Kidney capillary endothelial cell (primary cell): ENCODE measurements around the gene TAPBP.

Source experiments
- DNase-seq: peaks from one replicate; pipeline ENCODE4 v3.0.0-alpha.2; 2018; ENCODE audit warnings: low spot score

TAPBP gene

DNA sequence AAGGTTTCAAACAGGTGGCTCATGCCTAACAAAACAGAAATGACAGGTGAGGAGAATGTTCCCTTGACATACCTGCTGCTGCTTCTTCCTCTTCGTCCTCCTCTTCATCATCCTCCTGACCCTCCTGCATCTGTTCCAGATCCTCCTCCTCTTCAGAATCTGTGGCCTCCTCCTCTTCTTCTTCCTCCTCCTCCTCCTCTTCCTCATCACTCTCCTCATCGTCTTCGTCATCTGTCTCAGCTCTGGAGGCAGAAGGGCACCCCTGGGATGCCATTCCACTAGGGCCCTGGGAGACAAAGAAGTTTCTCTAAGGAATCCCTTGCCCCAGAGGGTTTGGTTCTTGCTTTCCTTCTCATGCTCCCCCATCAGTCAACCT, 6.0 kb upstream of the TAPBP start:
- no peak for DNase-seq

- DNase-seq = no peak
These were observed 4.7 kb upstream of the TAPBP start for GRCh38 chr6:33318426-33319073.

DNA sequence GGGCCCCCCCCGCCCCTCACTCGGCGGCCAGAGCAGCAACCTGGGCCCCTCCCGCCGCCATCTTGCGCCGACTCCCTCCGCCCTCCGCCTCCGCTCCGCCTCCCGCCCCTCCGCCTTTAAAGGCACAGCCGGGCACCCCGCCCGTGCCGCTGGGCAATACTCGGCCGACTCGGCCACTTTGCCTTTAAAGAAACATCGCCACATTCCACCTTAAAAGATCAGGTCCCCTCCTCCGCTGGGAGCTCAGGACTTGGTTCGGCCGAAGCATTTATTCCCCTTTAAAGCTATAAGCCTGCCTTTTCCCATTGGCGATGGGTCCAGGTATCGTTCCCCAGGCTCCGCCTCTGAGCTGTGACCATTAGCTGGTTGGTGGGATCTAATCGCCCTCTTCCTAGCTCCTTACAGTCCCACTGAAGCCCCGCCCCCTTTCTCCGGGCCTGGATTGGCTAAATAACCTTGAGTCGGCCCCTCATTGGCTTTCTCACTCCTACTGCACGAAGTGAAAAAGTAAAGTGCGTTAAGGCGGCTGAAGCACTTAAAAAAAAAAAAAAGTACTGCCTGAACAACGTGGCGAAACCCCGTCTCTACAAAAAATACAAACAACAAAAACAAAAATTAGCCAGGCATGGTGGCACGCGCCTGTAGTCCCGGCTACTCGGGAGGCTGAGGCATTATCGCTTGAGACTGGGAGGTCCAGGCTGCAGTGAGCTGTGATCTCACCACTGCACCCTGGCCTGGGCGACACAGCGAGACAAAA, 4.0 kb upstream of the TAPBP start, which contains the start of gene ZBTB22:
ZBTB22 (minus strand) TSS at position 76 of the 757 bp plus-strand sequence. CDS start 828 bp downstream, outside the sequence.
- DNase-seq = peak; percentile 97

GRCh38 chr6:33317419-33317668, 3.5 kb upstream of the TAPBP start:
- no peak for DNase-seq

DNA sequence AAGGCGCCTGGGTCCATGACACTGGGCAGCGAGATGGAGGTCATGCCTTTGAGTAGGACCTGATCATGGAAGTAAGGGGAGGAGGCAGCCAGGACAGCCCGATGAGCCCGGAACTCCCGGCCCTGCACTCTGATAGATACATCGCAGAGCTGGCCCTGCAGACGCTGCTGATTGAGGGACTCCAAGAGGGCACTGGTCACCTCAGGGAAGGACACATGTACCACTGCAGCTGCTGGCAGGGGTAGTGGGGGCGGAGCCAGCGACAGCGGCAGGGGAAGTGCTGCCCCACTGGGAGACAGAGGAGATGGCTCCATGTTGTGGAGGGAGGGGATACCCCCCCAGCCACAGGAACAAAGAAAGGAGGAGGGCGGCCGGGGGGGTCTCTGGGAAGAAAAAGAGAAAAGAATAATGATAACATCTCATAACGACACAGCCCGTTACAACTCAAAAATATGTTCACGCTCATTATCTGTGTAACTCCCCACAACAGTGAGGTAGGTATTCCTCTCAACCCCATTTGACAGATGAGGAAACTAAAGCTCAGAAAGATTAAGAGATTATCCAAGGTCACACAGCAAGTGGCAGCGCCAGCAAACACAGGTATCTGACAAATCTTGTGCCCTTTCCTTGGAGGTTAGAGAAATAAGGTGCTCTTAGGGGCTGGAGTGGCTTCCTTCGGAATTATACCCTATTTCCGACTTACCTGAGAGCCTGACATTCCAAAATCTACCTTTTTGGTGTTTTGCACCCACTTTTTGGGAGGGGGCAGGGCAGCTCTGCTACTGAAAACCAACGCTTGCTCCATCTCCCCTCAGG, 2.9 kb upstream of the TAPBP start:
- no peak for DNase-seq

DNA sequence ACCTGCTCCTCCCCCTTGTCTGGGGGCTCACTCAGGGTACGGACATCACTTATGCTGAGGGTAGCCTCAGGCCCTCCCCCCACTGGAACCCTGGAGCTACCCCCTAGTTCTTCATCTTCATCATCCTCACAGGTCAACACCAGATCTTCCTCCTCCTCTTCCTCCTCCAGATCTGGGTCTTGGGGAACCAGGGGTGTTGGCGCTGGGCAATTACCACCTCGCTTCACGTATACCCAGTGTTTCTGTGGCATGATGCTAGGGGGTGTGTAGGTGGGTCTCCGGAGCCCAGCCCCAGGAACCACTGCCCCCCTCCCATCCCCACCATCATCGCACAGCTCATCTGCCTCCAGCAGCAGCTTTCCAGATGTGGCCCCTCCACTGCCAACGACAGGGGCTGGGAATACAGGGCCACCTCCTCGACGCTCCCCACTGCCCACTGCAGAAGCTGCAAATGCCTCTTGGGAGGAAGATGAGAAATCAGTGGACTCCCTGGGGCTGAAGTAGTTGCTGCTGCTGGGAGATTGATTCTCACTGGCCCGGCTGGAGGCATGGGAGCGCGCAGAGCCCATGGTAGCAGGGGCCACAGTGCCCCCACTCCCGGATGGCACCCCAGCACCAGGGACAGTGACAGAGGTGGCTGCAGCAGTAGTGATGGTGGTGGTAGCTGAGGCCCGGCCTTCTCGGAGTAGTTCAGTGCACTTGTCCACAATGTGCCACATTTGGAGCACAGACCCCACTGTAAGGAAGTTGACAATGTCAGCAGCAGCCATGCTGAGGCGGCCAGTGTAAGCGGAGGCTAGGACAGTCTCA, 2.1 kb upstream of the TAPBP start:
- no peak for DNase-seq

- DNase-seq = no peak
These were observed 1.3 kb upstream of the TAPBP start for GRCh38 chr6:33314943-33315792.

- DNase-seq = peak; percentile 53
These were observed 651 bp upstream of the TAPBP start for GRCh38 chr6:33314515-33314942.

DNA sequence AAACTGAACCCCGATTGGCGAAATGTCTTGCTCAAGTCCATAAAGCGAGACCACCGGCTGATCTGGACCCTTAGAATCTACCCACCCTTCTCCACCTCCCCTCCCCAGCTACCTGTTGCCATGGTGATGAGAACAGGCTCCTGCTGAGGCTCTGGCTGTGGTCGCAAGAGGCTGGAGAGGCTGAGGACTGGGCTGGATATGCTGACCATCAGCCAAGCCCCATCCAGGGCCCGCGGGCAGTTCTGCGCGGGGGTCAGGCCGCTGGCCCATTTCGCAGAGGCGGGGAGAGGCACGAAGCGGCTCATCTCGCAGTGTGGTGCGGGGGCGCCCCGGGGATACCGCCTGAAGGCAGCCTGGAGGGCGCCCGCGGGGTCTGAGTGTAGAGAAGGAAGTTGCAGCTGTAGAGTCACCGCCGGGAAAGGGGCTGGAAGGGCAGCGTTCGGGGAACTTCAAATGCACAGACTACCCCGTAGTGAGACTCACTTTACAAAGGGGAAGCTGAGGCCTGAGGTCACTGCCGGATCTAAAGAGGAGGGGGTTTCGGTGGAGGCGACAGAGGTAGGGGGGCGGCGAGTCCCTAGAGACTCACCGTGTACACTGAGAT, 671 bp downstream of the TAPBP start:
- DNase-seq = peak; percentile 53

- DNase-seq = no peak
These were observed 1.3 kb downstream of the TAPBP start for GRCh38 chr6:33312361-33313104.

GRCh38 chr6:33306356-33306755, 7.5 kb downstream of the TAPBP start:
- DNase-seq = no peak

DNA sequence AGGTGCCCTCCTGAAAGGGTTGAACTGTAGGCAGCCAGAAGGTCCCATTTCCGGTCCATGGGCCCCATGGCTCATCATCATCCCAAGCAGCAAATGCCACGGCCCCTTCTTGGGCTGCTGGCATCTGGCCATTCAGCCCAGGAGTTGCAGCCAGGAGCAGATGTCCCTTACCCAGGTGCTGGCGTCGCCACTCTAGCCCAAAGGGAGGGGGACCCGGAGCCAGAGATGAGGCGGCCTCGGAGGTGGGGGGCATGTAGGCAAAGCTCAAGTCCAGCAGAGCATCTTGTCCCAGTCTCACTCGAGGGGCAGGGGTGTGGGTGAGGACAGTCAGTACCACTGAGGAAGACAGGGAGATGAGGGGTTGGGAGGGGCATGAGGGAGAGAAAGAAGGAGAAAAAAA, 8.8 kb downstream of the TAPBP start:
- DNase-seq = no peak

- DNase-seq = no peak
These were observed 9.7 kb downstream of the TAPBP start for GRCh38 chr6:33304216-33304615.

DNA sequence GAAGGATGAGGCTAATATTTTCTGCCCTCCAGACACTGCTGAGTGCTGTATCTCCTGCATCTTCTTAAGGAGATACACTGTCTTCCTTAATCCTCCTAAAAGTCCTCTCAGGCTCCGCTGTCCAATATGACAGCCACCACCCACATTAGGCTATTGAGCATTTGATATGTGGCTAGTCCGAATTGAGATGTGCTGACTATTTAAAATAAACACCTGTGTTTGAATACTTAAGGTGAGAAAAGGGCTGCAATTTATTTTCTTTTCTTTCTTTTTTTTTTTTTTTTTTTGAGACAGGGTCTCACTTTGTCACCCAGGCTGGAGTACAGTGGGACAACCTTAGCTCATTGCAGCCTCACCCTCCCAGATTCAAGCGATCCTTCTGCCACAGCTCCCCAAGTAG, 12.0 kb downstream of the TAPBP start:
- DNase-seq = no peak

- DNase-seq = peak; percentile 94
These were observed 14.5 kb downstream of the TAPBP start for GRCh38 chr6:33299237-33299944.

- DNase-seq = peak; percentile 35
These were observed 15.1 kb downstream of the TAPBP start, which contains the start of gene RGL2 for GRCh38 chr6:33298773-33299236. Gene RGL2 (minus strand): TSS chr6:33298942. CDS start chr6:33298610, 332 bp downstream.

DNA sequence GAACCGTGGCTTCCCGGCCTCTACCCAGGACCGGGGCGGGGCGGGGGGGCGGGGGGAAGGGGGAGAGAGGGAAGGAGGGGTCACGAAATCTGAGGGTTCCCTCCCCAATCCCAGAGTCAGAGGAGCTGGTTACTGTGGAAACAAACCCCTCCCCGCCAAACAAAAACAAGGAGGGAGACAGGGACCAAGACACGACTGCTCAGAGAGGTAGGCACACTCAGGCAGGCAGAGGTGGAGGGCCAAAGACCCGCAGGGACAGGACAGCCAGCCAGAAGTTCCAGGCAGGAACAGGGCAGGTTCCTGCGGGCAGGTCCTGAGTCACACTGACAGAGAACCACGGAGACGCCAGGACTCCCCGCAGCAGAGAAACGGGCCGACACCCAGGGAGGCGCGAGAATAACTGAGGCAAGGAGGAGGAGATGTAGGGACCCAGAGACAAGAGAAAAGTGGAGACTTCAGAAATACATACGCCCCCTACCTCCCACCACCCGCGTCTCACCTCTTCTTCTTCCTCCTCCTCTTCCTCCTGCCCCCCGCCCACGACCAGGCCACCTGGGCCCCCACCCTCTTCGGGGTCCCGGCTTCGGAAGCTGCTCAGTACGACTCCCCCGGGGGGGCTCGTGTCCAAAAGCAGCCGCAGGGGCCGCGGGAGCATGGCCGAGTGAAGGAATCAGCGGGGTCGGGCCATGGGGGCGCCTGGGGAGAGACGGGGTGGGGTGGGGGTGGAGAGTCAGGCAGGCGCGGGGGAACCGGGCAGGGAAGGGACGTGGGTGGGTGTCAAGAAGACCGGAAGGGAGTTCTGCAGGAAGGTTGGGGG, 15.7 kb downstream of the TAPBP start:
- DNase-seq = peak; percentile 46

- no peak for DNase-seq
These were observed 16.4 kb downstream of the TAPBP start for GRCh38 chr6:33297406-33297955.
